ENCODE data around the gene DENND5B.

The DENND5B gene

GRCh38 chr12:31488737-31489338 lies 102.1 kb downstream of the DENND5B start:
- ChIA-PET CTCF (interaction anchor here (1.2 kb wide), 1 partner anchor 43 kb away, joined by 3 read pairs; no protein-coding TSS in a partner anchor), POLR2A (no interaction called here)
- no peak for TF ChIP-seq CTCF (IDR thresholded peaks at IDR 0.05; ENCODE audit: control extremely low read depth, extremely low read depth, low read depth, missing control alignments)
- DNase-seq (ENCODE audit: extremely low spot score), result no peak

GRCh38 chr12:31485571-31485970 lies 105.4 kb downstream of the DENND5B start:
- ChIA-PET POLR2A (no interaction called here), CTCF (no interaction called here)
- no peak for TF ChIP-seq CTCF (IDR thresholded peaks at IDR 0.05; ENCODE audit: control extremely low read depth, extremely low read depth, low read depth, missing control alignments)
- no peak for DNase-seq (ENCODE audit: extremely low spot score)

GRCh38 chr12:31482816-31483215 lies 108.1 kb downstream of the DENND5B start:
- no peak for TF ChIP-seq CTCF (IDR thresholded peaks at IDR 0.05; ENCODE audit: control extremely low read depth, extremely low read depth, low read depth, missing control alignments)
- ChIA-PET CTCF (no interaction called here), POLR2A (no interaction called here)
- DNase-seq (ENCODE audit: extremely low spot score), result no peak

- TF ChIP-seq CTCF (IDR thresholded peaks at IDR 0.05; ENCODE audit: control extremely low read depth, extremely low read depth, low read depth, missing control alignments), result no peak
- ChIA-PET POLR2A (no interaction called here), CTCF (no interaction called here)
- no peak for DNase-seq (ENCODE audit: extremely low spot score)
Measured at GRCh38 chr12:31481415-31481814, 109.5 kb downstream of the DENND5B start.

- no peak for TF ChIP-seq CTCF (IDR thresholded peaks at IDR 0.05; ENCODE audit: control extremely low read depth, extremely low read depth, low read depth, missing control alignments)
- DNase-seq (ENCODE audit: extremely low spot score), result no peak
- CTCF ChIA-PET, result interaction anchor here (1.0 kb wide), 1 partner anchor 12 kb away, joined by 3 read pairs; no protein-coding TSS in a partner anchor
- POLR2A ChIA-PET, result interaction anchor here (0.6 kb wide), 1 partner anchor 84 kb away, joined by 9 read pairs; no protein-coding TSS in a partner anchor
Measured at GRCh38 chr12:31479516-31480210, 111.3 kb downstream of the DENND5B start.

- TF ChIP-seq CTCF (IDR thresholded peaks at IDR 0.05; ENCODE audit: control extremely low read depth, extremely low read depth, low read depth, missing control alignments), result no peak
- CTCF ChIA-PET, result interaction anchor here (1.0 to 1.6 kb wide), 2 partner anchors 11 to 36 kb away, joined by 3 read pairs; no protein-coding TSS in a partner anchor
- POLR2A ChIA-PET, result interaction anchor here (0.6 kb wide), 1 partner anchor 83 kb away, joined by 9 read pairs; no protein-coding TSS in a partner anchor
- DNase-seq (ENCODE audit: extremely low spot score), result no peak
Measured at GRCh38 chr12:31478898-31479297, 112.0 kb downstream of the DENND5B start.

Data from GM10248 (cell line).